K562 (cell line): ENCODE results near the gene TMEM218. TPM values are rescaled to one million over a fixed set of nuclear protein-coding genes. Genes with fewer than 3 reads are reported as not detected.

Experiments used
- ATAC-seq: fragments of 200-7000 bp; cut with Tn5 transposase; 3 replicates; pipeline ENCODE4 v1.9.1; 2020; ENCODE audit warnings: moderate library complexity
- BruUV-seq: library from RNA; stranded (reverse); fragments of 400-500 nt; replicated peaks from 2 replicates; lab custom pipeline; 2021; lab: Mats Ljungman, UMichigan
- CTCF ChIA-PET: fragments of 300-600 bp; formaldehyde crosslinking; extraction: SDS; loops from one replicate; lab custom pipeline; 2021; ENCODE audit warnings: low intra/inter-chr PET ratio; lab: Yijun Ruan, JAX
- POLR2A ChIA-PET: fragments of 300-600, 350-650 bp; sonication (Branson Sonifier 250); formaldehyde crosslinking; extraction: SDS; loops from one replicate; lab custom pipeline; 2021; ENCODE audit warnings: antibody characterized with exemption, inconsistent platforms; lab: Yijun Ruan, JAX
- DNase-seq, 4 experiments: peaks; one replicate each; pipeline versions ENCODE4 v3.0.0 to v3.0.0-alpha.2; 2011 to 2018; ENCODE audit warnings: low spot score in 3 of 4, mixed read lengths in 3 of 4; ENCODE audit errors: extremely low read depth in 1 of 4
- FAIRE-seq: peaks from 2 replicates; lab custom pipeline; 2011; peaks lifted over from hg19 to GRCh38; lab: Jason Lieb, UNC
- H2AFZ ChIP-seq: 2 replicates; pipeline ENCODE4 v1.6.0; 2011; ENCODE audit warnings: low read depth, low read length, control low read depth, inconsistent platforms
- H3K27ac ChIP-seq: fragments of 200-600 bp; 3 replicates; pipeline ENCODE4 v1.8.0; 2011; ENCODE audit warnings: low read depth, mild to moderate bottlenecking, control low read depth, inconsistent platforms, low read length, moderate library complexity, mixed read lengths; ENCODE audit errors: extremely low read depth
- H3K27me3 ChIP-seq, 2 experiments: fragments of 300-600 bp in 1 of 2; 2 replicates in 1 of 2; 3 replicates in 1 of 2; pipeline versions ENCODE4 v1.6.0 to v1.8.0; 2011; ENCODE audit warnings: inconsistent platforms in 2 of 2, low read length in 2 of 2, mild to moderate bottlenecking in 1 of 2, mixed read lengths in 1 of 2, moderate library complexity in 1 of 2; ENCODE audit not compliant: control insufficient read depth in 2 of 2, insufficient read depth in 2 of 2
- H3K36me3 ChIP-seq: fragments of 300-600 bp; 3 replicates; pipeline ENCODE4 v1.8.0; 2011; ENCODE audit warnings: mild to moderate bottlenecking, low read length, inconsistent platforms; ENCODE audit not compliant: control insufficient read depth, insufficient read depth
- H3K4me1 ChIP-seq, 2 experiments: fragments of 200-600 bp in 1 of 2; replicated peaks in 1 of 2; 2 replicates in 1 of 2; 3 replicates in 1 of 2; pipeline versions ENCODE4 v1.5.1 to v1.8.0; 2011; ENCODE audit warnings: inconsistent platforms in 2 of 2, low read length in 2 of 2, mild to moderate bottlenecking in 1 of 2, mixed read lengths in 1 of 2, moderate library complexity in 1 of 2; ENCODE audit not compliant: control insufficient read depth in 2 of 2, insufficient read depth in 2 of 2
- H3K4me2 ChIP-seq: 2 replicates; pipeline ENCODE4 v1.6.1; 2011; ENCODE audit warnings: low read length, control low read depth, inconsistent platforms, mixed read lengths; ENCODE audit not compliant: insufficient read depth
- H3K4me3 ChIP-seq: fragments of 200-600 bp; sonication (generic), shearing (Covaris generic); 2 replicates; pipeline ENCODE4 v1.5.1; 2016; ENCODE audit warnings: control low read depth, inconsistent platforms
- H3K79me2 ChIP-seq: fragments of 200-600 bp; 3 replicates; pipeline ENCODE4 v1.8.0; 2011; ENCODE audit warnings: low read length, inconsistent platforms; ENCODE audit not compliant: control insufficient read depth, insufficient read depth
- H3K9ac ChIP-seq, 2 experiments: 2 replicates each; pipeline versions ENCODE4 v1.6.0 to v1.6.1; 2011; ENCODE audit warnings: low read depth in 2 of 2, low read length in 2 of 2, control low read depth in 1 of 2, inconsistent platforms in 1 of 2, mild to moderate bottlenecking in 1 of 2, mixed read lengths in 1 of 2; ENCODE audit not compliant: insufficient read depth in 1 of 2
- H3K9me1 ChIP-seq: one replicate; pipeline ENCODE4 v1.6.0; 2011; ENCODE audit warnings: inconsistent platforms, mild to moderate bottlenecking, low read length, moderate library complexity; ENCODE audit not compliant: control insufficient read depth, insufficient read depth
- H3K9me3 ChIP-seq: replicated peaks from 2 replicates; pipeline ENCODE4 v1.5.1; 2011; ENCODE audit warnings: low read depth, low read length, inconsistent platforms; ENCODE audit not compliant: control insufficient read depth, insufficient read depth
- H4K20me1 ChIP-seq: replicated peaks from 2 replicates; pipeline ENCODE4 v1.6.1; 2011; ENCODE audit warnings: low read length, inconsistent platforms, mixed read lengths; ENCODE audit not compliant: control insufficient read depth, insufficient read depth
- PKNOX1 ChIP-seq: fragments of 450-650 bp; IDR thresholded peaks from 2 replicates; pipeline ENCODE4 v1.6.1; 2016
- RBM17 ChIP-seq: fragments of 200-400 bp; formaldehyde crosslinking; IDR thresholded peaks from 2 replicates; pipeline ENCODE4 v1.6.1; 2017; ENCODE audit warnings: low read depth, mild to moderate bottlenecking, low read length, borderline replicate concordance
- ZNF24 ChIP-seq: fragments of 450-650 bp; IDR thresholded peaks from 2 replicates; pipeline ENCODE4 v1.6.1; 2016
- WGBS: fragments of 100-300 bp; shearing (Covaris generic); methylation state at CpG from one replicate; pipeline ENCODE4 v1.1.6; 2016; ENCODE audit warnings: low coverage, mixed read lengths; ENCODE audit not compliant: insufficient coverage; ENCODE audit errors: missing lambda C conversion rate; 5-methylcytosine and 5-hydroxymethylcytosine counted together
- in situ Hi-C: fragments of 300-500 bp; cut with MboI; formaldehyde crosslinking; loops from 4 replicates; pipeline ENCODE4 v1.15.0; 2018; ENCODE audit warnings: inconsistent platforms, mixed read lengths
- intact Hi-C: fragments of 100-400 bp; cut with micrococcal nuclease; formaldehyde crosslinking; loops from 2 replicates; pipeline ENCODE4 v1.14.2; 2022
- polyA plus RNA-seq, 8 experiments: library from polyadenylated mRNA; depleted of rRNA in 4 of 8; stranded (reverse) in 5 of 8; unstranded in 3 of 8; fragments of >200 nt; fragmentation: Nextera tagmentation in 2 of 8; fragmentation: Illumina TruSeq in 1 of 8; extraction: Ambion mirVana in 2 of 8; extraction: Trizol in 1 of 8; gene quantifications; 2 replicates each; pipeline versions ENCODE4 v1.2.1 to v1.2.3, GENCODE V29; 2011 to 2014; ENCODE audit warnings: inconsistent platforms in 1 of 8, missing spikeins in 1 of 8
- total RNA-seq, 7 experiments: library from RNA; depleted of rRNA in 6 of 7; stranded (reverse); fragments of >200 nt in 6 of 7; fragmentation: Illumina TruSeq in 2 of 7; extraction: Trizol in 2 of 7; gene quantifications; 2 replicates each; pipeline versions ENCODE4 v1.2.1 to v1.2.3, GENCODE V29; 2011 to 2021; ENCODE audit warnings: low replicate concordance in 1 of 7

TMEM218 gene
- total and polyA plus RNA-seq, 9 of the 15 experiments (the other 6 are each of a cell fraction or from before 2014, with no cell fraction given): 13.4 to 32.2 (median 25.4) TPM

DNA sequence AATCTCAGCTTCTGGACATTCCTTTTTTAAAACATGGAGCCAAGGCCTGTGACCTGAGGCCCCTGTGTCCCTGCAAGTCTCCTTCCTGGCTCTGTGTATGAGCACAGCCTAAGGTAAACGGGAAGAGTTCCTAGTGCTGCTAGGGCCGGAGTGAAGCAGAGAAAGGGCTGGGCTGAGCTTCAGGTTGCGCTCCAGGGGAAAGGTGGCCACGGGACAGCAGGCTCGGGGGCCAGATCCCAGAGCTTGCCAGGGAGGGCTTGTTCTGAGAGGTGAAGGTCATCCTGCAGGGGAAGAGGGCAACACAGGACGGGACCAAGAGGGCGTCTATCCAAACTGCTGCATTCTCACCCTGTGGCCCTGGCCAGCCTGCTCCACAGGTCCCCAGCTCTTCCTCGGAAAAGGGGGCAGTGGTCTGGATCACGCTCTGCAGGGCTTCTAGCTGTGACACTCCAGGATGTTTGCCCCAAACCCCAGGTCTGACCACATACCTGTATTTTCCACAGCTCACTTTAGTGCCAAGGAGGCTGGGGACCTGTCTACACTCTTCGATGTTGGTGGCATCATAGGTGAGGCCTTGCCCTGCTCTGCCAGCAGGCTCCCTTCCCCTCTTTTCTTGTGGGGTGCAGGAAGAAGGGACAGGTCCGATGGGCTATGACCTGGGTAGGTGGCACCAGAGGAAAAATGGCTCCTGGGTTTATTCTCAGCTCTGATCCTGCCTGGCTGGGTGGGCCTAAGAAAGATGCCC, 27.9 kb downstream of the TMEM218 start:
- ChIA-PET POLR2A (interaction anchor here (0.7 to 1.3 kb wide), 3 partner anchors 9 to 15 kb away, joined by 4 to 5 read pairs (median 4); no protein-coding TSS in a partner anchor), CTCF (no interaction called here)
- no peak overlapping the region for H2AFZ ChIP-seq
- in situ Hi-C loops (no loop called here), intact Hi-C loops (no loop called here)
- no peak for ATAC-seq
- 0 out of 4 replicates have a peak overlapping the region, but pooled peaks of 1 of the 2 experiments have one; percentile 7 for H3K9ac ChIP-seq
- no peak overlapping the region for H3K4me2 ChIP-seq
- WGBS: 44% methylated on average over 11 of the region's 11 CpGs
- H3K9me1 ChIP-seq: no peaks in the 10 kb centered on the region
- no peaks in the 10 kb centered on the region for H4K20me1 ChIP-seq
- TF ChIP-seq RBM17: no peak
- no peak for TF ChIP-seq ZNF24
- TF ChIP-seq PKNOX1: no peak
- no TSS peak for BruUV-seq
- H3K9me3 ChIP-seq: no peaks in the 10 kb centered on the region
- H3K36me3 ChIP-seq: no peaks in the 10 kb centered on the region
- no peaks in the 10 kb centered on the region for H3K79me2 ChIP-seq
- DNase-seq: no peak
- FAIRE-seq: no peak
- H3K4me1 ChIP-seq: peaks cover 0 to 5% of the 10 kb centered on the region in 2 experiments; a peak in 2 of 5 replicates
- no peak overlapping the region for H3K27ac ChIP-seq
- no peak overlapping the region for H3K4me3 ChIP-seq
- no peaks in the 10 kb centered on the region for H3K27me3 ChIP-seq
